Myocyte (in vitro differentiated cells): ENCODE measurements around the gene CD44. TPM values are rescaled to one million over a fixed set of nuclear protein-coding genes. Genes with fewer than 3 reads are reported as not detected.
"Not testable (repeated sequence)": the region's sequence is repeated elsewhere in the genome, so short reads cannot be mapped to it uniquely, and the experiment has no call there.

Experiments used
- DNase-seq: peaks from one replicate; pipeline ENCODE4 v3.0.0-alpha.2; 2012; ENCODE audit warnings: low read depth
- total RNA-seq: library from RNA; depleted of rRNA; stranded (reverse); fragments of >200 nt; gene quantifications from 2 replicates; pipeline ENCODE4 v1.2.3, GENCODE V29; 2014

Gene CD44
- total RNA-seq, 1 donor from 2014 or later = 95.4 TPM

DNA sequence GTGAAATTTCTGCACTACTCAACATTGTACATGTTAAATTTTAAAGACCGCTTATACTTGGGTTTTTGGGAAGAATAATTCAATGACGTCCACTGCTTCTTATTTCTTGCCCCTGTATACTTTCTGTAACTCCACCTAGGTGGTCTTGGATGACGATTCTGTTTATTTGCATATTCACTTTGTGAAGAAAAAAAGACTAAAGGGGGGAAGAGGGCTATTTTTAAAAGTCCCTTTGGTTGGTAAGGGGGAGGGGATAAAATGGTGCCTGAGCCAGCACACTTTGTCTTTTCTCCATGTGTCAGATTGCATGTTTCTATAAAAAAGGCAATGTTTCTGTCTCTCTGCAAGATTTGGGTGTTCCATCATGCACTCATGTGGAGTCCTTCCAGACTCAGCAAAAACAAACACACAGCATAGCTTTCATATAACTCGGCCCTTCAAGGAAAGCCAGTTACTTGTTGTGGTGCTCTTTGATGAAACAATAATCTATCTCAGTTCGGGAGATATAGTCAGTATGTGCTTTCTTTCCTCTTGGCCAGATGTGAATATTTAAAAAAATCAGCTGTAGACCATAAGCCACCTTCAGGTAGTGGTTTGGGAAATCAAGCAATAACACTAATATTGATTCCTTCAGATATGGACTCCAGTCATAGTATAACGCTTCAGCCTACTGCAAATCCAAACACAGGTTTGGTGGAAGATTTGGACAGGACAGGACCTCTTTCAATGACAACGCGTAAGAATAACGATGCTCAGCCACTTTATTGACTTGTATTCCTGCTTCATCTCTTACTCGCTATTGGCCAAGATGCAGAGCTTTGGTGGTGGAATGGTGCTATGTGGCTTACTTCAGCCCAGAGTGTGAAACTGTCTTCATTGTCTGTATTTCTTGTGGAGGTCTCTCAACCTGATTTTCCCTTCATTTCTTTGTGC, 68.8 kb downstream of the CD44 start:
- DNase-seq = no peak

DNA sequence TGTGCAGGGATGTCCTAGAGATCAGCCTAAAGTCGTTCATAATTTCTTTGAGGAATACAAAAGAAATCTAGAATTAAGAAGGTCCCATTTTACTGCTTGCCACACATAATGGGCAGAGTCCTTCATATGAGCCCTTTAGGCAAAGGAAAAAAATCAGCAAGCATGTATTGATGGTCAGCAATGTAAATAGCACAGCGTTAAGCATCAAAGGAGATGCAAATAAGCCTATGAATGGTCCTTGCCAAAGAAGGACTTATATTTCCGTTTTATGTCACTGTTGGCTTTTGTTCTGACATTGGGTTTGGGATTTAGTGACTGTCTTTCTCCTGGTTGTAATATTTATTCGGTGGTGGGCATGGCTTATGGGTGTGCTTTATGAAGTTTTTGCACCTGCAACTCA, 69.8 kb downstream of the CD44 start:
- no peak for DNase-seq

DNA sequence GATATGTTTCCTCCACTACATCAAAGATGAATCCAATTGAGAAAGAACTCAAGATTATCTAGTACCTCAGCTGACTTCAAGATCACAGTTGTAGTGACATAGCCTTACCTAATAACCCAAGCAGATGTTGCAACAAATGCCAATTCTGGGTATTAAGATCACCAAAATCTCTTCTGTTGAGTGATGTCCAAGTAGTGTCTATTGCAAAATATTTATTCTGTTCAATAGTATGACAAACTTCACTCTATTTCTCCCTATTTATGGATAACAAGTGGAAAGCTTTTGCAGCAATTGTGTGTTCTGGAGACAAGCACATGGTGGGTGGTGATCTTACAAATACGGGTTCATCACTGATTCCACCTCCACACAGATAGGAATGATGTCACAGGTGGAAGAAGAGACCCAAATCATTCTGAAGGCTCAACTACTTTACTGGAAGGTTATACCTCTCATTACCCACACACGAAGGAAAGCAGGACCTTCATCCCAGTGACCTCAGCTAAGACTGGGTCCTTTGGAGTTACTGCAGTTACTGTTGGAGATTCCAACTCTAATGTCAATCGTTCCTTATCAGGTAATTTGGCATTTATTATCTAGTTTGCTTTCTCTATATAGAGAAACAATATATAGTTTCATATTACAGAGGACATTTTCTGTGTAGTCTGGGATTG, 72.0 kb downstream of the CD44 start:
- no peak for DNase-seq

DNA sequence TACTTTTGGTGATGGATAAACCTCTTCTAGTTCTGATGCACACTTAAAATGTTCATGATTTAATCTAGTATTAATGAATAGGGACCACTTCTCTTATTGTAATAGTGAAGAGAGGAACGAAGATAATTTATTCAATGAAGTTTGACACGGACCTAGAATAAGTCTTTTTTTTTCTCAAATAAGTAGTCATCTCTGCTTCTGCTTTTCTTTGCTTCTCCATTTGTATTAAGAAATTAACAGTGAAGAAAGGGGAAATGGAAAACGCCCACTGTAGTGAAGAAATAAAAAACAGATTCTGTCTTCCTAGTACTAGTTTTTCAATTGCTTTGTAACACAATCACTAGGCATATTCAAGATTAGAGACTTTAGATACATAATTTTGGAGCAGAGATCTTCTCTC, 73.0 kb downstream of the CD44 start:
- no peak for DNase-seq

DNA sequence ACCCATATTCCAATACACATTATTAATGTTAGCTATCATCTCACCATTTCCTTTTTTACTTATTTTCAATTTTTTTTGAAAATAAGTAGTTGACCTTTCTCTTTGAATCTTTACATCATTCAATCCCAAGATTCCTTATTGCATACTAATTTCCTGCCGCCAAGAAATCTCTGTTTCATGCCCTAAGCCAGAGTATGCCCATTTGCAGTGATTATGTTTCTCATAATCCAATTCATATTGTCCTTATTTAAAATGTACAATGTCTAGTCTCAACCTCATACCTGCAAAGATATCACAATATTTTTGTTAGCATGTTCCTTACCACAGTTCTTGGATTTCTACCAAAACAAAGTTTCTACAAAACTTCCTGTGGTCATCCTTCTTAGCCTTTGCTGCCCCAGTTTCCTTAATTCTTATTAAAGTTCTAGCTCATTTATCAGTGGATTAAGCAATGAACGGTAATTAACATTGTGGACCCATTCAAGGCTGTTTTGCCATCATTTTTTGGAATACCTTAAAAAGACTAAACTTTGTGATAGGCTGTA, 75.3 kb downstream of the CD44 start:
- no peak for DNase-seq

DNA sequence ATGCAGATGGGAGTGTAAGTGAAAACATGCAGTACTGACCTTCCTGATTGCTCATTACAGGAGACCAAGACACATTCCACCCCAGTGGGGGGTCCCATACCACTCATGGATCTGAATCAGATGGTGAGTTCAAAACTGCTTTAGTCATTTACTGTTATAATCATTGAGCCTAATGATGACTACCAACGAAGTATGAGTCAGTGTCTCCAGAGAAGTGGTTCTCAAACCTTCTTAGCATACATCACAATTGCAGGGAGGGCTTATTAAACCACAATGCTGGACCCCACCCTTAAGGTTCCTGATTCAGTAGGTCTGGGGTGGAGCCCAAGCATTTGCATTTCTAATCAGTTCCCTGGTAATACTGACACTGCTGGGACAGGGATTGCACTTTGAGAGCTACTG, 75.8 kb downstream of the CD44 start:
- DNase-seq = peak; percentile 32

DNA sequence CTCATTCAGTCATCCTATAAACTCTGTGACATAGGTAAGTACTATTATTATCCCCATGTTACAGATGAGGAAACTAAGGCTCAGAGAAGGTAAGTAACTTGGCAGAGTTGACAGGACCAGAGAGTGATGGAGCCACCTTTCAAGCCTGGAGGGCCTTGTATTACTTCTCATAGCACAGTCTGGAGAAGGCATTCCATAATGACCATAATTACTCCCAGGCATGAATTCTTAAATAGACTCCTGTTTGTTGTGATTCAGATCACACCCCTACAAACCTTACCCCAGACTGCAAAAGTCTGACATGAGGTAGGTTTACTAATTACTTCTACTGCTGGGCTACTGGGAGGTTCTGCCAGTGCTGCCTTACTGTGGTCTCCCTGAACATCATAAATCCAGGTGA, 77.0 kb downstream of the CD44 start:
- DNase-seq = no peak

DNA sequence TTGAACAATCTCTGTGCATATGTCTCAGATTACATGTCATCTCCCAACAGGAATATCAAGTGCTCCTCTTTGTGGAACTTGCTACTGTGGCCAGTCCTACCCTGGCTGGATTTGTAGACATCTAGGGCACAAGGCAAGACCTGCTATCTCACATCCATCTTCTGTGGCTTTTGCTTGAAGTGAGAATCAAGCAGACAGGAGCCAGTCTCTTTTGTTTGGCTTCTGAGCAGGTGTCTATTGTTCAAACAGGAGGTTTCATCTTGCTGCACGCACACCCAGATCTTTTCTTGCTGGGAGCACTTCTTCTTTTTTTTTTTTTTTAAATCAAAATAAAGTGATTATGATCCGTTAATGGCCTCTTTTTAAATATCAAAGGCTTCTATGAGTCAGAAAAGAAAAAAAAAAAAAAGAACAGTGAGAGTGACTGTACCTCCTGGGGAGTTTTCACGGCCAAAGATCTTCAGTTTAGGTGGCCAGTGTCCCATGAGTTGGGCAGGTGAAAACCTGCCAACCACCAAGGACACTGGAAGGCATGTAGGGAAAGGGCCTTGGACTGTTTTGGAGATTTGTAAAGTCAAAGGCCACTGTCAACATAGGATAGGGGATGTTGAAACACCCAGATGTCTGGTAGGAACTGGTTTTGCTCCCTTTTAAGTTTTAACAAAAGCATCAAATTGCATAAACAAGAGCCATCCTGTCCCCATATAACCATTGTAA, 78.1 kb downstream of the CD44 start:
- DNase-seq = no peak

DNA sequence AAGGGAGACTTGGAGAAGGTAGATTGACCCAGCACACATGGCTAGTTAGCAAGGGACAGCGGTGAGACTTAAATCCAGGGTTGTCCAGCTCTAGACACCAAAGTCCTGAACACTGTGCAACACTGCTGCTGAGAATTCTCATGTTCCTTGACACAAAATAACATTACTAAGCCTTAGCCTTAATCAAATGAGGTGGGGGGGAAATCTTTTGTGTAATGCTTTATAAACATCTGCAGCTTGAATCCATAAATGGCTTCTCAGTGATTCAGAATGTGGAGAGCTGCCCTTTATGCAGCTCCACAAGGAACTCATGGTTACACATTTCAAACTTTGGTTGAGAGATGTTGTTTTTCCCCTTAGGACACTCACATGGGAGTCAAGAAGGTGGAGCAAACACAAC, 80.0 kb downstream of the CD44 start:
- no peak for DNase-seq

DNA sequence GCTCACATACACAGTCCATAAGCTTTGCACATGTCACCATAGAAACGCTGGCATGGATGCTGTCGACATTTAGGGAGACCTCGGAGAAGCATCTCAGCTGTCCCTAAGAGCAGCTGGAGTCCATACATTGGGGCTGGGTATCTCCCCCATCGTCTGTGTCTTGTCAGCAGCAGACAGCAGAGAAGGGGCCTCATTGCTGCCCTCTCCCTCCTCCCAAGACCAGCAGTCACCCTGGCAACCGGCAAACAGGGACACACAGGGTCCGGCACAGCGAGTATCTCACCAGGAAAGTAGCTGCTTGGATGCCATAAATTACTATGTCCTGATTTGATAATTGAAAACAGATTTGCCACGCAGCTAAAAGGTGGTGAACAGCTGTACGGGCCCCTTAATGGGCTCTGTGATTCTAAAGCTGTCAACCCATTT, 84.4 kb downstream of the CD44 start:
- no peak for DNase-seq

DNA sequence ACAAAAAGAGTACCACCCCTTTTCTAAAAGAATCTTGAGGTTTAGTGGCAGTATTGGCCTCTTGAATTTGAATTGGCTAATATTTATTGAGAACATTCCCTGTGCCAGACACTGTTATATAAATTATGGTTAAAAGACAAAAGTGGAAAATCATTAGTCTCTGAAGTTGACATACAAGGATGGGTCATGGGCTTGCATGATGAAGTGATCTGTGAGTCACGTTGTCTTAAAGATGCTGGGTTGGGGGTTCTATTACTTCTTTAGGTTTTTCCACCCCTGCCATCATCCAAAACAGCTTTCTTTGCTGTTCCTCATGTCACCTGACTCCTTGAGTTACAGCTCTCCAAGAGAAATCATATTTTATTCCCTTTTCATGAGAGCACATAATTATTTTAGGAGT, 85.0 kb downstream of the CD44 start:
- DNase-seq = no peak

DNA sequence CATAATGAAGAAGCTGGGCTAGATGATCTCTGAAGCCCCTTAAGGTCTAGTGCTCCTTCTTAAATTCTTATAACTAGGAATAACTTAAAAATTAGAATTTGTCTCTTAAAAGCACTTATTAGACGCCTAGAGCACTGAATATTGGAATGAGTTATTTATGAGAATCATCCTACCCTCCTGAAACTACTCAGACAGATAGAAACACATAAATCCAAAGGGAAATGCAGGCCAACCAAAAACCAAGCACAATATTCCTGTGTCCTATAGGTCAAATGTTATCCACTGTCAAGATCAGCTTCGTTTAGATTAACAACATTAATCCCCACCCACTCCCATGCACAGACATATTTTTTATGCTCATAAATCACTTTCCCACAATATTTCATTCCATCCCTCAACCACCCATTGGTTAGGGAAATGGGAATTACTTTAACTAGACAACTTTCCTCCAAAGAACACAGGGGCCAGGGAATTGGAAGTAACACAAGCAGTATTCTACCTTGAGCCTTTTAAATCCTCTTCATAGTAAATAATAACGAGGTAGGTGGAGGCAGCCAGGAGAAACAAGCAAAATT, 87.1 kb downstream of the CD44 start:
- no peak for DNase-seq

DNA sequence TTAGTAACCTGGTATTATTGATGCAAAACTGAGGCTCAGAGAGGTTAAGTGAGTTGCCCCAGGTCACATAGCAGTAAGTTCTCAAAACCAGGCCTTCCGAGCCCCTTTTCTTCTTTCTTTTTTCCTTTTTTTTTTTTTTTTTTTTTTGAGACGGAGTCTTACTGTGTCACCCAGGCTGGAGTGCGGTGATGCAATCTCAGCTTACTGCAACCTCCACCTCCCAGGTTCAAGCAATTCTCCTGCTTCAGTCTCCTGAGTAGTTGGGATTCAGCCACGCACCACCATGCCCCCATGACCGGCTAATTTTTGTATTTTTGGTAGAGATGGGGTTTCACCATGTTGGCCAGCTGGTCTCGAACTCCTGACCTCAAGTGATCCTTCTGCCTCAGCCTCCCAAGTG, 87.8 kb downstream of the CD44 start:
- not testable (repeated sequence) for DNase-seq

DNA sequence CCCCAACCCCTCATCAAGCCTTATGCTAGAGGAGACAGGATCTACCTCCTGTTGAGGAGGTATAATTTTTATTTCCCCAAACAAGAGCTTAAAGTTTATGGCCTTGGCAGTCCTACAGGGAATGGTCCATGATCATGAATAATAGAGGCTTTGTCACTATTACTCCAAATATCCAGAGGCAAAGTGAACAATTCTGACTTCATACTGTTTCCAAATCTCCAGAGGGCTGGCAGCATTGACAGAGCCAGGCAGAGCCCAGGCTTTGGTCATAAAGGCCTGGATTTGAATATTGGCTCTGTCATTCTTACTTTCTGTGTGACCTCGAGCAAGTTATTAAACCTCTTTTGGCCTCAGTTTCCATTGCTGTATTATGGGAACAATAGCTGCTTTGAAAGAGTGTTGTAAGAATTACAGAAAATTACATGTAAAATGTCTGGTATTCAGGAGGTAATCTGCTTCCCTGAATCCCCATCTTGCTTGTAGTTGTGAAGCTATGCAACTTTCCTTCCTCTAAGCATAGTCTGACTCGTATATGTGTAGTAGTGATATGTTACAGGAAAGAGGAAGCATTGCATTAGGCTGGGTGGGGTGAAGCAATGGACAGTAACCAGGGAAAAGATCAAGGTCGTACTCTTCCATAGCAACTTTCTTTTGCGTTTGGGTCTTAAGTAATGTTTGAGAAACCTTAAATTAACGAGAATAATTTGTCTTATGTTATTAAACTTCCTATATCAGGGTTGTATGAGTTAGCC, 88.8 kb downstream of the CD44 start:
- DNase-seq = no peak

DNA sequence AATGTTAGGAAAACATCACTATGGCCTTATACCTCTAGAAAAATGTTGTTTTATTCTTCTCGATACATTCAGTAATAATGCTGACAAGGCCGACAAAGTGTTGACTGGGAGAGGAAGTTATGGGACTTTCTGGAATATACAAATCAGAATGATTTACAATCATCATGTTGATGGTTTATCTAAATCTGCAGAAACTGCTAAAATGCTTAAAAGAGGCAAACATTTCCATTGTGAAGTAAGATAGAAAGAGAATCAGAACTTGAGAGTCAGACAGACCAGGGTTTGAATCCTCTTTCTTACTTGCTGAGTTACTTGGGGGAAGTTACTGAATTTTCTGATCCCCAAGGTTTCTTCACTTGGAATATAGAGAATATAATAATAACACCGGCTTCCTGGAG, 89.4 kb downstream of the CD44 start:
- DNase-seq = no peak

DNA sequence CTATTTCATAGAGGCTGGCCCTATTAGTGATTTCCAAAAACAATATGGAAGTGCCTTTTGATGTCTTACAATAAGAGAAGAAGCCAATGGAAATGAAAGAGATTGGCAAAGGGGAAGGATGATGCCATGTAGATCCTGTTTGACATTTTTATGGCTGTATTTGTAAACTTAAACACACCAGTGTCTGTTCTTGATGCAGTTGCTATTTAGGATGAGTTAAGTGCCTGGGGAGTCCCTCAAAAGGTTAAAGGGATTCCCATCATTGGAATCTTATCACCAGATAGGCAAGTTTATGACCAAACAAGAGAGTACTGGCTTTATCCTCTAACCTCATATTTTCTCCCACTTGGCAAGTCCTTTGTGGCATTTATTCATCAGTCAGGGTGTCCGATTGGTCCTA, 91.4 kb downstream of the CD44 start:
- DNase-seq = no peak

DNA sequence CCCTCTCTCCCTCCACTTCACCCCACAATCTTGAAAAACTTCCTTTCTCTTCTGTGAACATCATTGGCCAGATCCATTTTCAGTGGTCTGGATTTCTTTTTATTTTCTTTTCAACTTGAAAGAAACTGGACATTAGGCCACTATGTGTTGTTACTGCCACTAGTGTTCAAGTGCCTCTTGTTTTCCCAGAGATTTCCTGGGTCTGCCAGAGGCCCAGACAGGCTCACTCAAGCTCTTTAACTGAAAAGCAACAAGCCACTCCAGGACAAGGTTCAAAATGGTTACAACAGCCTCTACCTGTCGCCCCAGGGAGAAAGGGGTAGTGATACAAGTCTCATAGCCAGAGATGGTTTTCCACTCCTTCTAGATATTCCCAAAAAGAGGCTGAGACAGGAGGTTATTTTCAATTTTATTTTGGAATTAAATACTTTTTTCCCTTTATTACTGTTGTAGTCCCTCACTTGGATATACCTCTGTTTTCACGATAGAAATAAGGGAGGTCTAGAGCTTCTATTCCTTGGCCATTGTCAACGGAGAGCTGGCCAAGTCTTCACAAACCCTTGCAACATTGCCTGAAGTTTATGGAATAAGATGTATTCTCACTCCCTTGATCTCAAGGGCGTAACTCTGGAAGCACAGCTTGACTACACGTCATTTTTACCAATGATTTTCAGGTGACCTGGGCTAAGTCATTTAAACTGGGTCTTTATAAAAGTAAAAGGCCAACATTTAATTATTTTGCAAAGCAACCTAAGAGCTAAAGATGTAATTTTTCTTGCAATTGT, 92.3 kb downstream of the CD44 start:
- DNase-seq = no peak

DNA sequence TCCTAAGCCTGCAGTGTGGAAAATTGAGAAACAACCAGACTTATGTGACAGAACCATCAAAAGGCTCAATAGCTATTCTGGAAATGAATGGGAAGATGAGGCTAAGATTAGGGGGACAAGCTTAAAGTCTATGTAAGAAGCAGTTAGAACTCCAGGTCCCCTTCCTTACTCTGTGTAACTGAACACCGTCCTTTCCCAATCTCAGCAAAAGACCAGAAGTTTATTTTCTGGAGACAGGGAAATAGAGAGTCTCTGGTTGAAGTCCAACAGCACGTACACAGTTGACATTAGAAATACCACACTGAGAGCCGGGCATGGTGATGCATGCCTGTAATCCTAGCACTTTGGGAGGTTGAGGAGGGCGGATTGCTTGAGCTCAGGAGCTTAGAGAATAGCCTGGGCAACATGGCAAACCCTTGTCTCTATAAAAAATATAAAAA, 93.9 kb downstream of the CD44 start:
- DNase-seq = no peak

DNA sequence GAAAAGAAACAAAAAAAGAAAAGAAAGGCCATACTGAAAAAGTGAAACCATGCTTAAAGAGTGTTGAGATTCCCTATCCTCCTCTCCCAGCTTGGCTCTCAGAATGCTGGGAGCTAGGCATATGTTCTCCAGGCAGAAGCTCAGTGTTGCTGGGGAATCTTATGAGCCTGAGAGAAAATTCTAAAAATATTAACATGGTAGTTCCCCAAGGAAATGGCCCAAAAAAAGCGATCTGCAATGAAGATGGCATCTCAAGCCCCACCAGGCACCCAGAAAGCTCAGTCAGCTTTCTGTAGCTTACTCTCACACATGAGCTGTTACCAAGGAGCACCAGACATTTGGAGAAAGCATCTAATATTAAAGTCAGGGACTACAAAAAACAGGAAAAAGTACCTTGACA, 94.5 kb downstream of the CD44 start:
- no peak for DNase-seq
